Astrocyte (in vitro differentiated cells and primary cell): ENCODE results near the gene ASAP2. TPM values are rescaled to one million over a fixed set of nuclear protein-coding genes. Genes with fewer than 3 reads are reported as not detected.
A peak's percentile ranks its signal among the peaks of the same experiment; 100 is the strongest.

Experiments used
- DNase-seq: peaks from one replicate; pipeline ENCODE4 v3.0.0-alpha.2; 2010; ENCODE audit warnings: low read depth
- FAIRE-seq: peaks from 2 replicates; lab custom pipeline; 2011; peaks lifted over from hg19 to GRCh38; lab: Jason Lieb, UNC
- H2AFZ ChIP-seq: 2 replicates; pipeline ENCODE4 v1.6.0; 2012; ENCODE audit warnings: low read depth, low read length, inconsistent platforms
- H3K27ac ChIP-seq: 2 replicates; pipeline ENCODE4 v1.5.1; 2011; ENCODE audit warnings: low read depth, low read length, inconsistent platforms
- H3K27me3 ChIP-seq: 2 replicates; pipeline ENCODE4 v1.6.0; 2011; ENCODE audit warnings: low read length, inconsistent platforms; ENCODE audit not compliant: insufficient read depth
- H3K36me3 ChIP-seq: 2 replicates; pipeline ENCODE4 v1.5.1; 2011; ENCODE audit warnings: low read length, inconsistent platforms; ENCODE audit not compliant: insufficient read depth
- H3K4me1 ChIP-seq: 2 replicates; pipeline ENCODE4 v1.5.1; 2011; ENCODE audit warnings: low read length, inconsistent platforms; ENCODE audit not compliant: insufficient read depth
- H3K4me2 ChIP-seq: 2 replicates; pipeline ENCODE4 v1.6.0; 2012; ENCODE audit warnings: low read length, inconsistent platforms
- H3K4me3 ChIP-seq: 2 replicates; pipeline ENCODE4 v1.5.1; 2011; ENCODE audit warnings: low read depth, mild to moderate bottlenecking, low read length, inconsistent platforms; ENCODE audit not compliant: insufficient read depth
- H3K79me2 ChIP-seq: 2 replicates; pipeline ENCODE4 v1.6.0; 2012; ENCODE audit warnings: mild to moderate bottlenecking, low read length, inconsistent platforms; ENCODE audit not compliant: insufficient read depth
- H3K9ac ChIP-seq: 2 replicates; pipeline ENCODE4 v1.6.0; 2012; ENCODE audit warnings: mild to moderate bottlenecking, low read length, inconsistent platforms
- H3K9me3 ChIP-seq: 2 replicates; pipeline ENCODE4 v1.5.1; 2012; ENCODE audit warnings: low read depth, mild to moderate bottlenecking, low read length, inconsistent platforms; ENCODE audit not compliant: insufficient read depth
- H4K20me1 ChIP-seq: 2 replicates; pipeline ENCODE4 v1.6.0; 2012; ENCODE audit warnings: low read length, inconsistent platforms; ENCODE audit not compliant: insufficient read depth
- H3K27ac Mint-ChIP-seq: one replicate; pipeline ENCODE4 v1.8.0; 2021; ENCODE audit warnings: mild to moderate bottlenecking, mixed read lengths; ENCODE audit not compliant: unreplicated experiment
- H3K27me3 Mint-ChIP-seq: one replicate; pipeline ENCODE4 v1.8.0; 2021; ENCODE audit warnings: low read depth, mixed read lengths; ENCODE audit not compliant: unreplicated experiment
- H3K36me3 Mint-ChIP-seq: one replicate; pipeline ENCODE4 v1.8.0; 2021; ENCODE audit warnings: low read depth, mixed read lengths; ENCODE audit not compliant: unreplicated experiment
- H3K4me1 Mint-ChIP-seq: one replicate; pipeline ENCODE4 v1.8.0; 2021; ENCODE audit warnings: low read depth, mixed read lengths; ENCODE audit not compliant: unreplicated experiment
- H3K4me3 Mint-ChIP-seq: one replicate; pipeline ENCODE4 v1.8.0; 2021; ENCODE audit warnings: mild to moderate bottlenecking, moderate library complexity, mixed read lengths; ENCODE audit not compliant: unreplicated experiment
- H3K9me3 Mint-ChIP-seq: one replicate; pipeline ENCODE4 v1.8.0; 2021; ENCODE audit warnings: mild to moderate bottlenecking, mixed read lengths; ENCODE audit not compliant: unreplicated experiment
- CTCF ChIP-seq: IDR thresholded peaks from 2 replicates; pipeline ENCODE4 v1.5.1; 2011; ENCODE audit warnings: low read depth, mild to moderate bottlenecking, inconsistent platforms, low read length, moderate library complexity; ENCODE audit not compliant: insufficient read depth
- EZH2 ChIP-seq: IDR thresholded peaks from 2 replicates; pipeline ENCODE4 v1.6.1; 2012; ENCODE audit warnings: mild to moderate bottlenecking, low read length, inconsistent platforms; ENCODE audit not compliant: insufficient read depth
- total RNA-seq: library from RNA; stranded (reverse); gene quantifications from 2 replicates; pipeline ENCODE4 v1.2.1, GENCODE V29; 2021

The ASAP2 gene
- total RNA-seq, 1 donor from 2014 or later, result 62.6 TPM

- Histone ChIP-seq H3K27me3 (no peaks in the 10 kb centered on the region), H2AFZ (no peak overlapping the region), H3K36me3 (no peaks in the 10 kb centered on the region), H3K27ac (no peak overlapping the region), H3K9ac (no peak overlapping the region), H4K20me1 (peaks cover 24% of the 10 kb centered on the region), H3K4me2 (no peak overlapping the region), H3K4me3 (no peak overlapping the region), H3K79me2 (peaks cover 97% of the 10 kb centered on the region), H3K9me3 (no peaks in the 10 kb centered on the region), H3K4me1 (peaks cover 63% of the 10 kb centered on the region)
- H3K4me1 Mint-ChIP-seq, result peaks cover 63% of the 10 kb centered on the region
- FAIRE-seq (no peak), DNase-seq (no peak)
- H3K9me3 Mint-ChIP-seq, result no peaks in the 10 kb centered on the region
- no peak overlapping the region for H3K4me3 Mint-ChIP-seq
- H3K27ac Mint-ChIP-seq, result no peak overlapping the region
- peaks cover 8% of the 10 kb centered on the region for H3K36me3 Mint-ChIP-seq
- H3K27me3 Mint-ChIP-seq, result no peaks in the 10 kb centered on the region
- TF ChIP-seq EZH2 (no peak), CTCF (no peak)
These were observed 41.2 kb downstream of the ASAP2 start for GRCh38 chr2:9247786-9248185.

GRCh38 chr2:9248363-9248762 is 41.8 kb downstream of the ASAP2 start:
- H2AFZ ChIP-seq, result no peak overlapping the region
- H3K4me3 ChIP-seq, result no peak overlapping the region
- no peaks in the 10 kb centered on the region for H3K9me3 ChIP-seq
- H3K4me1 Mint-ChIP-seq, result peaks cover 63% of the 10 kb centered on the region
- H3K9me3 Mint-ChIP-seq, result no peaks in the 10 kb centered on the region
- DNase-seq (no peak), FAIRE-seq (no peak)
- H4K20me1 ChIP-seq, result peaks cover 24% of the 10 kb centered on the region
- H3K27me3 Mint-ChIP-seq, result no peaks in the 10 kb centered on the region
- no peaks in the 10 kb centered on the region for H3K36me3 ChIP-seq
- no peaks in the 10 kb centered on the region for H3K27me3 ChIP-seq
- TF ChIP-seq EZH2 (no peak), CTCF (no peak)
- peak overlapping the region; percentile 64 for H3K27ac Mint-ChIP-seq
- H3K4me2 ChIP-seq, result no peak overlapping the region
- H3K27ac ChIP-seq, result no peak overlapping the region
- peaks cover 8% of the 10 kb centered on the region for H3K36me3 Mint-ChIP-seq
- H3K4me3 Mint-ChIP-seq, result peak overlapping the region; percentile 46
- no peak overlapping the region for H3K9ac ChIP-seq
- H3K79me2 ChIP-seq, result peaks cover 99% of the 10 kb centered on the region
- peaks cover 63% of the 10 kb centered on the region for H3K4me1 ChIP-seq

- Histone ChIP-seq H3K36me3 (no peaks in the 10 kb centered on the region), H2AFZ (no peak overlapping the region), H3K79me2 (peaks cover 94% of the 10 kb centered on the region), H3K4me2 (peak overlapping the region; percentile 54), H3K27me3 (no peaks in the 10 kb centered on the region), H3K27ac (peak overlapping the region; percentile 43), H3K9me3 (no peaks in the 10 kb centered on the region), H4K20me1 (peaks cover 24% of the 10 kb centered on the region), H3K4me3 (no peak overlapping the region), H3K9ac (no peak overlapping the region), H3K4me1 (peaks cover 63% of the 10 kb centered on the region)
- FAIRE-seq (peak; percentile 34), DNase-seq (peak; percentile 49)
- H3K4me3 Mint-ChIP-seq, result peak overlapping the region; percentile 36
- H3K27ac Mint-ChIP-seq, result peak overlapping the region; percentile 64
- no peaks in the 10 kb centered on the region for H3K27me3 Mint-ChIP-seq
- peaks cover 63% of the 10 kb centered on the region for H3K4me1 Mint-ChIP-seq
- no peaks in the 10 kb centered on the region for H3K9me3 Mint-ChIP-seq
- peaks cover 8% of the 10 kb centered on the region for H3K36me3 Mint-ChIP-seq
- TF ChIP-seq EZH2 (no peak), CTCF (no peak)
These were observed 42.6 kb downstream of the ASAP2 start for GRCh38 chr2:9249020-9249800.
